ENCODE measurements around the gene SSPN.
A peak's percentile ranks its signal among the peaks of the same experiment; 100 is the strongest.

SSPN gene

GRCh38 chr12:26286186-26286585 is 90.8 kb downstream of the SSPN start:
- Mint-ChIP-seq H3K27ac (no peak overlapping the region), H3K36me3 (ENCODE audit: low read depth) (no peaks in the 10 kb centered on the region), H3K4me1 (ENCODE audit: low read depth) (peaks cover 2% of the 10 kb centered on the region)

GRCh38 chr12:26287671-26288381 is 92.5 kb downstream of the SSPN start:
- H3K4me1 Mint-ChIP-seq (ENCODE audit: low read depth), result peaks cover 2% of the 10 kb centered on the region

More at GRCh38 chr12:26286186-26286585, 90.8 kb downstream of the SSPN start:
- Mint-ChIP-seq H3K9me3 (peaks cover 2% of the 10 kb centered on the region), H3K27me3 (no peaks in the 10 kb centered on the region), H3K4me3 (no peak overlapping the region)
- no peak for DNase-seq

GRCh38 chr12:26290565-26290964 is 95.2 kb downstream of the SSPN start:
- Mint-ChIP-seq H3K27ac (no peak overlapping the region), H3K27me3 (no peaks in the 10 kb centered on the region), H3K4me3 (no peak overlapping the region)

More at GRCh38 chr12:26287671-26288381, 92.5 kb downstream of the SSPN start:
- DNase-seq, result no peak
- no peaks in the 10 kb centered on the region for H3K36me3 Mint-ChIP-seq (ENCODE audit: low read depth)
- no peak overlapping the region for H3K27ac Mint-ChIP-seq
- no peaks in the 10 kb centered on the region for H3K27me3 Mint-ChIP-seq
- H3K4me3 Mint-ChIP-seq, result no peak overlapping the region
- H3K9me3 Mint-ChIP-seq, result peaks cover 2% of the 10 kb centered on the region

GRCh38 chr12:26292596-26292995 is 97.2 kb downstream of the SSPN start:
- DNase-seq, result no peak
- H3K36me3 Mint-ChIP-seq (ENCODE audit: low read depth), result no peaks in the 10 kb centered on the region
- H3K27me3 Mint-ChIP-seq, result no peaks in the 10 kb centered on the region
- no peak overlapping the region for H3K4me3 Mint-ChIP-seq
- peaks cover 4% of the 10 kb centered on the region for H3K4me1 Mint-ChIP-seq (ENCODE audit: low read depth)
- H3K27ac Mint-ChIP-seq, result no peak overlapping the region
- peaks cover 2% of the 10 kb centered on the region for H3K9me3 Mint-ChIP-seq

More at GRCh38 chr12:26290565-26290964, 95.2 kb downstream of the SSPN start:
- DNase-seq, result no peak
- Mint-ChIP-seq H3K4me1 (ENCODE audit: low read depth) (no peaks in the 10 kb centered on the region), H3K9me3 (peaks cover 2% of the 10 kb centered on the region), H3K36me3 (ENCODE audit: low read depth) (no peaks in the 10 kb centered on the region)

GRCh38 chr12:26293612-26294011 is 98.2 kb downstream of the SSPN start:
- Mint-ChIP-seq H3K36me3 (ENCODE audit: low read depth) (no peaks in the 10 kb centered on the region), H3K4me1 (ENCODE audit: low read depth) (peaks cover 14% of the 10 kb centered on the region), H3K4me3 (no peak overlapping the region), H3K27ac (no peak overlapping the region), H3K9me3 (peaks cover 2% of the 10 kb centered on the region), H3K27me3 (no peaks in the 10 kb centered on the region)
- no peak for DNase-seq

GRCh38 chr12:26295001-26295400 is 99.6 kb downstream of the SSPN start:
- Mint-ChIP-seq H3K9me3 (peaks cover 2% of the 10 kb centered on the region), H3K27me3 (no peaks in the 10 kb centered on the region)

GRCh38 chr12:26297396-26298070 is 102.2 kb downstream of the SSPN start:
- DNase-seq, result no peak
- Mint-ChIP-seq H3K9me3 (peaks cover 2% of the 10 kb centered on the region), H3K4me1 (ENCODE audit: low read depth) (peaks cover 26% of the 10 kb centered on the region), H3K4me3 (no peak overlapping the region), H3K27ac (no peak overlapping the region), H3K27me3 (peaks cover 2% of the 10 kb centered on the region), H3K36me3 (ENCODE audit: low read depth) (no peaks in the 10 kb centered on the region)

More at GRCh38 chr12:26295001-26295400, 99.6 kb downstream of the SSPN start:
- DNase-seq, result no peak
- Mint-ChIP-seq H3K4me3 (no peak overlapping the region), H3K36me3 (ENCODE audit: low read depth) (no peaks in the 10 kb centered on the region), H3K4me1 (ENCODE audit: low read depth) (peaks cover 26% of the 10 kb centered on the region), H3K27ac (no peak overlapping the region)

GRCh38 chr12:26298785-26299621 is 103.6 kb downstream of the SSPN start:
- no peak for DNase-seq
- Mint-ChIP-seq H3K27ac (no peak overlapping the region), H3K36me3 (ENCODE audit: low read depth) (no peaks in the 10 kb centered on the region), H3K9me3 (peaks cover 2% of the 10 kb centered on the region), H3K4me3 (peak overlapping the region; percentile 31), H3K27me3 (peaks cover 9% of the 10 kb centered on the region), H3K4me1 (ENCODE audit: low read depth) (peaks cover 26% of the 10 kb centered on the region)

GRCh38 chr12:26299751-26300150 is 104.4 kb downstream of the SSPN start:
- peaks cover 2% of the 10 kb centered on the region for H3K9me3 Mint-ChIP-seq
- H3K36me3 Mint-ChIP-seq (ENCODE audit: low read depth), result no peaks in the 10 kb centered on the region
- H3K4me3 Mint-ChIP-seq, result no peak overlapping the region
- peaks cover 9% of the 10 kb centered on the region for H3K27me3 Mint-ChIP-seq
- no peak for DNase-seq
- peaks cover 26% of the 10 kb centered on the region for H3K4me1 Mint-ChIP-seq (ENCODE audit: low read depth)
- no peak overlapping the region for H3K27ac Mint-ChIP-seq

Measured in activated T-cell treated with anti-CD3 and anti-CD28 coated beads, Interleukin-2, amount 50 U/mL, for 24 hours (primary cell).